Amniotic epithelial cell (primary cell): ENCODE data around the gene DDX41.

ENCODE experiments used
- DNase-seq: peaks from one replicate; pipeline ENCODE4 v3.0.0-alpha.2; 2010; ENCODE audit warnings: low read depth

DDX41 gene

GRCh38 chr5:177513500-177513899 lies 3.3 kb downstream of the DDX41 start:
- no peak for DNase-seq

- no peak for DNase-seq
These were observed 3.9 kb downstream of the DDX41 start for GRCh38 chr5:177512736-177513380.

- DNase-seq = no peak
These were observed 4.7 kb downstream of the DDX41 start for GRCh38 chr5:177511796-177512675.

GRCh38 chr5:177511181-177511580 lies 5.6 kb downstream of the DDX41 start:
- DNase-seq = no peak

- no peak for DNase-seq
These were observed 6.2 kb downstream of the DDX41 start for GRCh38 chr5:177510567-177511053.

- DNase-seq = no peak
These were observed 6.7 kb downstream of the DDX41 start for GRCh38 chr5:177509991-177510566.

- no peak for DNase-seq
These were observed 7.3 kb downstream of the DDX41 start, which contains the start of gene DOK3 for GRCh38 chr5:177509381-177509951. Gene DOK3 (minus strand): TSS chr5:177509826. CDS start chr5:177509540, 286 bp downstream.

GRCh38 chr5:177508837-177509236 lies 7.9 kb downstream of the DDX41 start:
- no peak for DNase-seq

GRCh38 chr5:177508221-177508611 lies 8.5 kb downstream of the DDX41 start:
- no peak for DNase-seq

- DNase-seq = no peak
These were observed 9.1 kb downstream of the DDX41 start for GRCh38 chr5:177507596-177508220.

GRCh38 chr5:177507165-177507564 lies 9.6 kb downstream of the DDX41 start:
- peak; percentile 27 for DNase-seq

- DNase-seq = no peak
These were observed 11.7 kb downstream of the DDX41 start for GRCh38 chr5:177505075-177505474.

GRCh38 chr5:177504086-177505056 lies 12.4 kb downstream of the DDX41 start:
- DNase-seq = no peak

GRCh38 chr5:177503351-177504085 lies 13.2 kb downstream of the DDX41 start:
- no peak for DNase-seq

GRCh38 chr5:177502886-177503285 lies 13.9 kb downstream of the DDX41 start:
- no peak for DNase-seq

- DNase-seq = no peak
These were observed 14.7 kb downstream of the DDX41 start for GRCh38 chr5:177501874-177502678.

- peak; percentile 73 for DNase-seq
These were observed 15.9 kb downstream of the DDX41 start for GRCh38 chr5:177500685-177501522.

GRCh38 chr5:177499842-177500241 lies 16.9 kb downstream of the DDX41 start:
- DNase-seq = no peak
